Prostate gland (tissue), 2 donors: ENCODE data around the gene FNDC3B.

Experiments used
- POLR2A ChIP-seq: fragments of 450-650 bp; IDR thresholded peaks from one replicate; pipeline ENCODE4 v1.6.1; 2016; ENCODE audit warnings: antibody characterized with exemption, mild to moderate bottlenecking
- TF ChIP-seq, protein P1 (sequence below), 4 experiments: fragments of 200-600 bp in 2 of 4; fragments of 450-650 bp in 2 of 4; sonication (generic) in 2 of 4; IDR thresholded peaks; 1 replicate in 3 of 4; 2 replicates in 1 of 4; pipeline ENCODE4 v1.5.1; 2016 to 2019; ENCODE audit warnings: antibody characterized with exemption in 4 of 4, mild to moderate bottlenecking in 2 of 4, moderate library complexity in 2 of 4

GRCh38 chr3:172253200-172253599, 213.8 kb downstream of the FNDC3B start:
- TF ChIP-seq, protein P1, sequence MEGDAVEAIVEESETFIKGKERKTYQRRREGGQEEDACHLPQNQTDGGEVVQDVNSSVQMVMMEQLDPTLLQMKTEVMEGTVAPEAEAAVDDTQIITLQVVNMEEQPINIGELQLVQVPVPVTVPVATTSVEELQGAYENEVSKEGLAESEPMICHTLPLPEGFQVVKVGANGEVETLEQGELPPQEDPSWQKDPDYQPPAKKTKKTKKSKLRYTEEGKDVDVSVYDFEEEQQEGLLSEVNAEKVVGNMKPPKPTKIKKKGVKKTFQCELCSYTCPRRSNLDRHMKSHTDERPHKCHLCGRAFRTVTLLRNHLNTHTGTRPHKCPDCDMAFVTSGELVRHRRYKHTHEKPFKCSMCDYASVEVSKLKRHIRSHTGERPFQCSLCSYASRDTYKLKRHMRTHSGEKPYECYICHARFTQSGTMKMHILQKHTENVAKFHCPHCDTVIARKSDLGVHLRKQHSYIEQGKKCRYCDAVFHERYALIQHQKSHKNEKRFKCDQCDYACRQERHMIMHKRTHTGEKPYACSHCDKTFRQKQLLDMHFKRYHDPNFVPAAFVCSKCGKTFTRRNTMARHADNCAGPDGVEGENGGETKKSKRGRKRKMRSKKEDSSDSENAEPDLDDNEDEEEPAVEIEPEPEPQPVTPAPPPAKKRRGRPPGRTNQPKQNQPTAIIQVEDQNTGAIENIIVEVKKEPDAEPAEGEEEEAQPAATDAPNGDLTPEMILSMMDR (IDR thresholded peaks at IDR 0.05): no peak
- TF ChIP-seq POLR2A: no peak
